BLaER1 (cell line): Measurements from ENCODE around the gene CASP12.

ENCODE experiments used
- H3K27ac ChIP-seq: shearing (Covaris generic); formaldehyde crosslinking; 2 replicates; pipeline ENCODE4 v1.8.1; 2022
- H3K27me3 ChIP-seq: shearing (Covaris generic); formaldehyde crosslinking; 2 replicates; pipeline ENCODE4 v1.8.1; 2022
- H3K36me3 ChIP-seq: shearing (Covaris generic); formaldehyde crosslinking; 2 replicates; pipeline ENCODE4 v1.8.1; 2022
- H3K4me1 ChIP-seq: shearing (Covaris generic); formaldehyde crosslinking; 2 replicates; pipeline ENCODE4 v1.8.1; 2022
- H3K4me2 ChIP-seq: shearing (Covaris generic); formaldehyde crosslinking; 2 replicates; pipeline ENCODE4 v1.8.1; 2022
- H3K4me3 ChIP-seq: shearing (Covaris generic); formaldehyde crosslinking; 2 replicates; pipeline ENCODE4 v1.8.1; 2022
- H3K9ac ChIP-seq: shearing (Covaris generic); formaldehyde crosslinking; 2 replicates; pipeline ENCODE4 v1.8.1; 2022
- H3K9me3 ChIP-seq: shearing (Covaris generic); formaldehyde crosslinking; 2 replicates; pipeline ENCODE4 v1.8.1; 2022
- H4K20me1 ChIP-seq: shearing (Covaris generic); formaldehyde crosslinking; 2 replicates; pipeline ENCODE4 v1.8.1; 2022
- Cebpa-rat ChIP-seq: shearing (Covaris generic); IDR thresholded peaks from 2 replicates; pipeline ENCODE4 v1.8.1; 2022

CASP12 gene

GRCh38 chr11:104893876-104894275 lies 4.4 kb downstream of the CASP12 start:
- no peaks in the 10 kb centered on the region for H3K27me3 ChIP-seq
- no peak overlapping the region for H3K4me2 ChIP-seq
- H3K4me1 ChIP-seq: no peaks in the 10 kb centered on the region
- no peaks in the 10 kb centered on the region for H3K9me3 ChIP-seq
- no peaks in the 10 kb centered on the region for H3K36me3 ChIP-seq
- no peaks in the 10 kb centered on the region for H4K20me1 ChIP-seq
- no peak overlapping the region for H3K4me3 ChIP-seq
- no peak for TF ChIP-seq Cebpa-rat
- H3K9ac ChIP-seq: no peak overlapping the region
- no peak overlapping the region for H3K27ac ChIP-seq

GRCh38 chr11:104892723-104893511 lies 5.3 kb downstream of the CASP12 start:
- Histone ChIP-seq H3K9me3 (no peaks in the 10 kb centered on the region), H4K20me1 (no peaks in the 10 kb centered on the region), H3K9ac (no peak overlapping the region), H3K4me3 (no peak overlapping the region), H3K36me3 (no peaks in the 10 kb centered on the region), H3K27me3 (no peaks in the 10 kb centered on the region), H3K27ac (no peak overlapping the region), H3K4me2 (no peak overlapping the region), H3K4me1 (no peaks in the 10 kb centered on the region)
- no peak for TF ChIP-seq Cebpa-rat

- Histone ChIP-seq H3K9ac (no peak overlapping the region), H3K4me3 (no peak overlapping the region), H4K20me1 (no peaks in the 10 kb centered on the region), H3K27ac (no peak overlapping the region), H3K4me2 (no peak overlapping the region), H3K9me3 (no peaks in the 10 kb centered on the region), H3K4me1 (no peaks in the 10 kb centered on the region), H3K27me3 (no peaks in the 10 kb centered on the region), H3K36me3 (no peaks in the 10 kb centered on the region)
- no peak for TF ChIP-seq Cebpa-rat
These were observed 7.1 kb downstream of the CASP12 start for GRCh38 chr11:104891135-104891534.

GRCh38 chr11:104883342-104883741 lies 14.9 kb downstream of the CASP12 start:
- Histone ChIP-seq H3K4me2 (no peak overlapping the region), H3K36me3 (no peaks in the 10 kb centered on the region), H3K27me3 (no peaks in the 10 kb centered on the region), H3K27ac (no peak overlapping the region), H3K4me1 (no peaks in the 10 kb centered on the region), H3K9ac (no peak overlapping the region), H4K20me1 (no peaks in the 10 kb centered on the region), H3K4me3 (no peak overlapping the region), H3K9me3 (no peaks in the 10 kb centered on the region)
- no peak for TF ChIP-seq Cebpa-rat

GRCh38 chr11:104881117-104881794 lies 17.0 kb downstream of the CASP12 start:
- Histone ChIP-seq H3K4me1 (peaks cover 7% of the 10 kb centered on the region; the same call in 1 of the 2 replicates), H3K36me3 (no peaks in the 10 kb centered on the region), H3K9me3 (no peaks in the 10 kb centered on the region), H3K4me3 (no peak overlapping the region), H3K4me2 (no peak overlapping the region), H3K27me3 (no peaks in the 10 kb centered on the region), H3K9ac (no peak overlapping the region), H3K27ac (no peak overlapping the region), H4K20me1 (no peaks in the 10 kb centered on the region)
- TF ChIP-seq Cebpa-rat: no peak

GRCh38 chr11:104879514-104880190 lies 18.6 kb downstream of the CASP12 start:
- H3K9ac ChIP-seq: no peak overlapping the region
- no peaks in the 10 kb centered on the region for H4K20me1 ChIP-seq
- H3K36me3 ChIP-seq: no peaks in the 10 kb centered on the region
- TF ChIP-seq Cebpa-rat: no peak
- H3K4me3 ChIP-seq: no peak overlapping the region
- no peak overlapping the region for H3K4me2 ChIP-seq
- peaks cover 7% of the 10 kb centered on the region; the same call in 1 of the 2 replicates for H3K4me1 ChIP-seq
- no peaks in the 10 kb centered on the region for H3K9me3 ChIP-seq
- no peaks in the 10 kb centered on the region for H3K27me3 ChIP-seq
- no peak overlapping the region for H3K27ac ChIP-seq

GRCh38 chr11:104876861-104877431 lies 21.3 kb downstream of the CASP12 start:
- H3K9ac ChIP-seq: no peak overlapping the region
- H3K4me1 ChIP-seq: peaks cover 7% of the 10 kb centered on the region; the same call in 1 of the 2 replicates
- peak overlapping the region; percentile 50 for H3K4me2 ChIP-seq
- TF ChIP-seq Cebpa-rat: no peak
- no peaks in the 10 kb centered on the region for H3K27me3 ChIP-seq
- H3K4me3 ChIP-seq: no peak overlapping the region
- H3K36me3 ChIP-seq: no peaks in the 10 kb centered on the region
- no peaks in the 10 kb centered on the region for H4K20me1 ChIP-seq
- H3K27ac ChIP-seq: no peak overlapping the region
- H3K9me3 ChIP-seq: no peaks in the 10 kb centered on the region

- Histone ChIP-seq H3K9me3 (no peaks in the 10 kb centered on the region), H3K4me2 (no peak overlapping the region), H3K36me3 (no peaks in the 10 kb centered on the region), H3K27me3 (no peaks in the 10 kb centered on the region), H4K20me1 (no peaks in the 10 kb centered on the region), H3K27ac (no peak overlapping the region), H3K9ac (no peak overlapping the region), H3K4me1 (peaks cover 7% of the 10 kb centered on the region; the same call in 1 of the 2 replicates), H3K4me3 (no peak overlapping the region)
- no peak for TF ChIP-seq Cebpa-rat
These were observed 21.9 kb downstream of the CASP12 start for GRCh38 chr11:104876324-104876723.

GRCh38 chr11:104873252-104873651 lies 25.0 kb downstream of the CASP12 start:
- no peaks in the 10 kb centered on the region for H3K36me3 ChIP-seq
- peaks cover 7% of the 10 kb centered on the region; the same call in 1 of the 2 replicates for H3K4me1 ChIP-seq
- H3K4me2 ChIP-seq: no peak overlapping the region
- H4K20me1 ChIP-seq: no peaks in the 10 kb centered on the region
- no peak overlapping the region for H3K27ac ChIP-seq
- H3K9me3 ChIP-seq: no peaks in the 10 kb centered on the region
- H3K9ac ChIP-seq: no peak overlapping the region
- no peak for TF ChIP-seq Cebpa-rat
- H3K27me3 ChIP-seq: no peaks in the 10 kb centered on the region
- H3K4me3 ChIP-seq: no peak overlapping the region
